ENCODE results near the gene DLK2.
"Not testable (repeated sequence)": the region's sequence is repeated elsewhere in the genome, so short reads cannot be mapped to it uniquely, and the experiment has no call there.

The DLK2 gene, protein sequence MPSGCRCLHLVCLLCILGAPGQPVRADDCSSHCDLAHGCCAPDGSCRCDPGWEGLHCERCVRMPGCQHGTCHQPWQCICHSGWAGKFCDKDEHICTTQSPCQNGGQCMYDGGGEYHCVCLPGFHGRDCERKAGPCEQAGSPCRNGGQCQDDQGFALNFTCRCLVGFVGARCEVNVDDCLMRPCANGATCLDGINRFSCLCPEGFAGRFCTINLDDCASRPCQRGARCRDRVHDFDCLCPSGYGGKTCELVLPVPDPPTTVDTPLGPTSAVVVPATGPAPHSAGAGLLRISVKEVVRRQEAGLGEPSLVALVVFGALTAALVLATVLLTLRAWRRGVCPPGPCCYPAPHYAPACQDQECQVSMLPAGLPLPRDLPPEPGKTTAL

DNA sequence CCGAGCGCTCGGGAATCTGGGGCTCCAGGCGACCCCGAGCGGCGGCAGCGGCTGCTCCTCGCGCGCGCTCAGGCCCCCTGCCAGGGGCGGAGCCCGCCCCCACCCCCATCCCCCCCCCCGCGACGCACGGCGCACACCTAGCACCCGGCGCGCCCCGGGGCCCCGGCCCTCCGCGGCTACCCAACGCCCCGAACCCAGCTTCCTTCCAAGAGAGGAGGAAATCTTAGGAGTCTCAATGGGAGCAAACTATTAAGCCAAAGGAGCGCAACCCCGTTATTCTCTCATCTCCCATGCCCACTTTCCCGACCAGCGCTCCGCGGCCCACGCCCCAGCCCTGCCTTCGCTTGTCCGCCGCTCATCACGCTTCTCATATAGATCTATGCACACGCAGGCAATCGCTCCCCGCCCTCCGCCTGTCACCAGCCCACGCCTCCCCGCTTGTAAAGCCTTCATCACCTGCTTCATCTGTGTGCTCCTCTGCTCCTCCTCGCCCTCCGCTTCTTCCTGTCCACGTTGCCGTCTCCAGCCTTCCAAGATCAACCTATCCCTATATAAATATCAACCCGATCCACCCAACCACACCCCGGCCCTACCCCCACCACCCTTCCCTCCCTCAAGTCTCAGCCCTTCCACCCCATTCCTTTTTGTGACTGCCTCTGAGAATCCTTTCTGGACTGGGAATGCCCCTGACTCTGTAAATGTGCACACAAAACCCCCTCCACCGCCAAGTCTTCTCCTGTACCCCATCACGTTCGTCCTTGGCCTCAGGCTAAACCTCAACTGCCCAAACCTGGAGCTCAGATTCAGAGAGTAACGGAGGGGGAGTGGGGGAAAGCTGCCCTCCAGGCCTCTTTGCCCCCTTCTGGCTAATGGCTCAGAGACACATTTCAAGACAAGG is at the start of gene DLK2:
DLK2 (minus strand) TSS at position 18 of the 898 bp plus-strand sequence. CDS start 723 bp downstream, outside the sequence.
- peak; percentile 45 for DNase-seq

DNA sequence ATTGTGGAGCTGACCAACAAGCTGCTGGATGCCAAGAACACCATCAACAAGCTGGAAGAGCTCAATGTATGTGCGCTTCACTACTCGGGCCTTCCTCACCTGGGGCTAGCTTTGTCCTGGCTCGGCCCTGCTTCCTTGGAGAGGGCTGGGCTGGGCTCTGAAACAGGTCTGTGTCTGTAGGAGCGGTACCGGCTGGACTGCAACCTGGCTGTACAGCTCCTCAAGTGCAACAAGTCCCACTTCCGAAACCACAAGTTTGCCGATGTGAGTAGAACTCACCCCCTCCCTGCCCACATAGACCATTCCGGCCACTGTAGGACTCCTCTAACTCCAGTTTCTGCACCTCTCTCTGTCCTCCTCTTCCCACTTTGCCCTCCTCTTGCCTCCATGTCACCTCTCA is 48.1 kb upstream of the DLK2 start:
- no peak for DNase-seq

DNA sequence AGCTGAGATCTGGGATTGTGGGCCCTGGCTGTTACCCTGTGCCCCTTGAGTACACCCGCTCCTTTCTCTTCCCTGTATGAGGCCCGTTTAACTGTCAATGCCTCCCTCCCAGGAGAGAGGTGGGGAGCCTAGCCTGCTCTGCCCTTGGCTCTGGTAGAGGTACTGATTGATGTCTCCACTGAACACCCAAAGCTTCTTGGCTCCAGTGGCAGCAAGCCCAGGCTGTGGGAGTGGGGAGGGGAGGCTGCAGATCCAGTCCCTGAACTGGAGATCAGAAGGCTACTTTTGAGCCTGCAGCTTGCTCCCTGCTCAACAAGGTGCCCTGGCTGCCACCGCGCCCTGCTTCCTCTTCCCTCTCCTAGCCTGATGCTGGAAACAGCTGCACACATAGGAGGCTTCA is 47.3 kb upstream of the DLK2 start:
- DNase-seq = no peak

DNA sequence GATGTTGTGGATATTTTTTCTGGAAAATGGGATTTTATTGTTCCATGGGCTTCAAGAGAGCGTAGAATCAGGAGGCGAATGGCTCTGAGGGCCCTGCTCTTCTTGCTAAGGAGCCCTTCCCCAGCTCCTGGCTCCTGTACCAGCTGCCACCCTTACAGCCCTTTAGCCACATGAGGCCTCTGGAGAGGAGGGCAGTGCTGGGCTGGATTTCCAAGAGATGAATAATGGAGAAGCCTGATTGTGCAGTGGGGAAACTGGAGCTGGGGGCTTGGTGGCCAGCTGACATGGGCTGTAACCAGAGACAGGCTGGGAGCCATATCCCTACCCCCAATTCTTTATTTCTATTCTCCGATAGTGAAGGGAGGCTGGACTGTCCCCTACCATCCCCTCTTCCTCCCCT is 45.6 kb upstream of the DLK2 start:
- DNase-seq = no peak

DNA sequence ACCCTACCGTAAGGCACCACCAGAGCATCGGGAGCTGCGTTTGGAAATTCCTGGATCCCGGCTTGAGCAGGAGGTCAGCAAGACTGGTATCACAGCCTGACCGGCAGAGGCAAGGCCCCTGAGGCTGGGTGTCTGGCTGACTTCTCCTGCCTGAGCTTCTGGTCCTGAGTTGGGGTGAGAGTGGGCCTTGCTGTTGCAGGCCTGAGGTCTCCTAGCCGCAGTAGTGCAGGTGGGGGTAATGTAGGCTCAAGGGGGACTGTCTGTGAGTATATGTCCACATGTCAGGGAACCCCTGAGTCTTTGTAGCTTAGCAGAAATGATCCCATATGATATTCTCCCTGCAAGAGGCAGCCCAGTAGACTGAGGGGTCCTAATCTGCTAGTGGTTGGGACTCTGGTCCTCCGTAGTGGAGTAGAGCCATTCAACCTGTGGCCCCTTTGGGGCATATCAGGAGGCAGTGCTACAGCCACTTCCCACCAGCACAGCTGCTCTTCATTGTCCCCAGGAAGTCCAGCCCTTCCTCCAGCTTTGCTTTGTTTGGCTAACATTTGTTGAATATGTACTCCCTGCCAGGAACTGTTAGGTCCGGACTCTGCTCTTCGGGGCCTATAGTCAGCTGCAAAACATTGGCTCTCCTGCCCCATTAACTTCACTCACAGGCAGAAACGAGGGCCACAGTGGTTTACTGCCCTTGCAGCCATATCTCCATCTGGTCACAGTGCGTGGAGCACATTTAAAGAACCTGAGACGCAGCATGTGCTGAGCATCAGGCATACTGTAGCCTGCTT is 43.9 kb upstream of the DLK2 start:
- DNase-seq = no peak

DNA sequence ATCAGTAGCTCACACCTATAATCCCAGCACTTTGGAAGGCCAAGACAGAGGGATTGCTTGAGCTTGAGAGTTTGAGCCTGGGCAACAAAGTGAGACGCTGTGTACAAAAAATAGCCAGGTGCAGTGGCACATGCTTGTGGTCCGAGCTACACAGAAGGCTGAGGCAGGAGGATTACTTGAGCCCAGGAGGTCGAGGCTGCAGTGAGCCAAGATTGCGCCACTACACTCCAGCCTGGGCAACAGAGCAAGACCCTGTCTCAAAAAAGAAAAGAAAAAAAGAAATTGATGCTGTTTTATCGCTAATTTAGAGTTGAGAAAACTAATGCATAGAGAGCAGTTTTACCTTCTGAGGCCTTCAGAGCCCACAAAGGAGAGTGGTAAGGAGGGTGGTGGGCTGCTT is 42.9 kb upstream of the DLK2 start:
- DNase-seq = not testable (repeated sequence)

DNA sequence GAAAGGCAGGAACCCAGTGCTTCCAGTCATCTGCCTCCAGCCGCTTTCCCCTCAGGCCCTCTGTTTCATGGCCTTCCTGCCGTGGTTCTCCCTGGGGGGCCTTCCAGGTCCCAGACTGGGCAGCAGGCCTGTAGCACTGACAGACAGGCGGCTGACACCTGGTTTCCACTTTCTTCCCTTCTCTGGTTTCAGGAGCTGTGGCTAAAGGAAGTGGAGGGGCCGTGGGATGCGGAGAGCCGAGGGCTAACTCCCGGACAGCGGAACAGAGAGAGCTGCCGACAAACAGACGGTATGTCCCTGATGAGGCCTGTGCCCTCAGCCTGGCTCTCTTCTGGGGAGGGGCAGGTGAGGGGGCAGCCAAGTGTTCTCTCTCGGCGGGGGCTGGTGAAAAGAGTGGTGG is 42.3 kb upstream of the DLK2 start:
- no peak for DNase-seq

DNA sequence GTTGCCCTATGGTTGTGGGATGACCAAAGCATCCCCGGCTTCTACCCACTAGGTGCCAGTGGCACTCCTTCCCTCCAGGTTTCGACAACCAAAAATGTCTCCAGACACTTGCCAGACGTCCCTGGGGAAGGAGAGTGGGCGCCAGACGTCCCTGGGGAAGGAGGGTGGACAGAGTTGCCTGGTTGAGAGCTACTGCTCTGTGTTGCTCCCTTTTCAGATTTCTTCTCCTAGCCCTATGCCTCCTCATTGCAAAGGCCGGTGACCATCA is 41.7 kb upstream of the DLK2 start:
- DNase-seq = no peak

DNA sequence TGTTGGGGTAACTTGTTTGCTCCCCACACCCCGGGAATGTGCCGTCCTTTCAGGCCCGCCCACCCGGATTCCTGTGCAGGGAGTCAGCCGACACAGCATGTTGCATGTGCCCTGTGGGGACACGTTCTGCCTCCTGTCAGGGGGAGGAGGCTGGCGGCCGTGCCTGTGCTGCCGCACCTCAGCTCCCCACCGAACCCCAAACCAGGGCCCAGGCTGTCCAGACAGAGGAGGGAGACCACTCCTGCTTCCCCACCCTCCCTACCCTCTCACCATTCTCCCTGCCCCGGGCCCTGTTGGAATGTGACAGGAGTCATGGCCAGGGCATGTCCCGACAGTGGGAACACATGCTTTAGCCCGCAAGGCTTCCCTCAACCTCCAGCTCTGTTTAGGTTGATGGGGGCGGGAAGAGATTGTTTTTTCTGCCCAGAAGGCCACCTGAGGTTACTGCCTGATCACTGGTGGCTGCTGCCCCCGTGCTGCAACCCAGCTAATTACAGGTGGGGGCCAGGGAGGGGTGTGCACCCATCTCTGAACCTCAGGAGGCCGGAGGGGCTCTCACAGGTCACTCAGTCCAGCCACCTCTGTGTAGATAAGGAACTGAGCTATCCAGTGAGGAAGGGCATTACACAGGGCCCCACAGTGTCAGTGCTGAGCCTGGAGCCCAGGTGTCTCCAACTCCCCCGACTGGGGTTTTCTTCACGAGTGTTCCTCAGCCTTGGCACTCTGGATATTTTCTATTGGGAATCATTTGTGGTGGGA is 41.2 kb upstream of the DLK2 start:
- DNase-seq = peak; percentile 87

DNA sequence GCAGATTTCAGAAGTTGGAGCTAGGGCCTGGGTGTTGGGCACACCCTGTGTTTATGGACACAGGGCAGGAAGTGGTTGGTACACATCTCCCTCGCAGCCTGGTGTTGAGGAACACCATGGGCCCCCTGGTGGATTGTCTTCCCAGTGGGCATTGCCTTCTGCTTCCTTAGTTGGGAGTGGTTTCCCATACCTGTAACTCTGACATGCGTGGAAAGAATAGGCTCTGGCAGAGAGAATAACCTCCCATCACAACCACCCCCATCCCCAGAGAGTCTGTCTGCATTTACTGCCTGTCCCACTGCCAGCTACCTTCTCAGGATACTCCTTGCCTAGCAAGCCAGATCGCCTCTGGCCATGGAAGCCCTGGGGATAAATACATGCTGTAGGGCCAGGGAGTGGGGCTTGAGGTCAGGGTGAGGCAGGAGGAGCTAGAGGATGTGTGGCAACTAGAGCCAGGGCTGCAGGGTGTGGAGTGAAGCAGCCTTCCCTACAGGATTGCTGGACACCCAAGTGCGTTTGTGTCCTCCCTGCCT is 40.1 kb upstream of the DLK2 start:
- DNase-seq = peak; percentile 77

DNA sequence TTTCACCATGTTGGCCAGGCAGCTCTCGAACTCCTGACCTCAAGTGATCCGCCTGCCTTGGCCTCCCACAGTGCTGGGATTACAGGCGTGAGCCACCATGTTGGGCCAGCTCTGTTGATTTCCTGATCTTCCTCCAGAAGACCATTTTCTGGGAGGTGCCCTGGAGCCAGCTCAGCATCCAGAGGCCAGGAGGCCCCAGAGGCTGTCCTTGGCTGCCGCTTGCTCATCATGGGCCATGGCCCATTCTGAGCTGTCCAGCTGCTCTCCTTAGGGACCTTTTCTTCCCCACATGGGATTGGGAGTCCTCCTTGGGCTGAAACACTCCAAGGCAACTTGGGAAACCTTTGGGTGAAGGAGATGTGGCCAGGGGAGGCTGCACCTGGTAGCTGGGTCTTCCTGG is 39.4 kb upstream of the DLK2 start:
- no peak for DNase-seq

DNA sequence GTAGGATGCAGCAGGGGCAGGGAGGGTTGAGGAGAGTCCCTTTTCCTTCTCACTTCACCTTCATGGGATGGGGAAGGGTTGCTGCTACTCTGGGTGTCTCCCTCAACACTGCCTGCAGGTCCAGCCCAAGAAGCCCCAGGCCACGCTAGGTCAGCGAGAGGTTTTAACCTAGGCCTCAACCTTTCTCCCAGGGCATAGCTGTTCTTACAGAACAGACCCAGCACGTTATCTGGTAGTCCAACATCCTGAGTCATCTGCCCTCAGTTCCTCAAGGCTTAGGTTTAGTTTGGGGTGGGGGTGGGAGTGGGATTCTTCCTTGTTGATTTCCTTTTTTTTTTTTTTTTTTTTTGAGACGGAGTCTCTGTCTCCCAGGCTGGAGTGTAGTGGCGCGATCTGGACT is 39.0 kb upstream of the DLK2 start:
- no peak for DNase-seq

DNA sequence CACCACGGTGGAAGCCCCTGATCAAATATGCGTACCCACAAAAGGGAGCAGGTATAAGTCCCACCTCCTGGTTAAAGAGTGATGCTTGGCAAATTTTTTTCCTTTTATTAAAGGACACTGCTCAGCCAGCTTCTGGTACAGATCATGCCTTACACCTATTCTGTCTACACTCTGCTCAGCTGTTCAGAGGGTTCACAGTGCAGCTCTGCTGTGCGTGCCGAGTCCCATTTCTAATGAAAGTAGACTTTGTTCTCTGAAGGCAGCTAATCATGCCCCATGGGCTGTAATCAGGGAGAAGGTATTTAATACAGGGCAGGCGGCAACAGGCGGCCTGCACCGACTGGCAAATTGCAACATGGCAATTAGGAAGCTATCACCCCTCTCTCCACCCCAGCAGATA is 38.5 kb upstream of the DLK2 start:
- no peak for DNase-seq

DNA sequence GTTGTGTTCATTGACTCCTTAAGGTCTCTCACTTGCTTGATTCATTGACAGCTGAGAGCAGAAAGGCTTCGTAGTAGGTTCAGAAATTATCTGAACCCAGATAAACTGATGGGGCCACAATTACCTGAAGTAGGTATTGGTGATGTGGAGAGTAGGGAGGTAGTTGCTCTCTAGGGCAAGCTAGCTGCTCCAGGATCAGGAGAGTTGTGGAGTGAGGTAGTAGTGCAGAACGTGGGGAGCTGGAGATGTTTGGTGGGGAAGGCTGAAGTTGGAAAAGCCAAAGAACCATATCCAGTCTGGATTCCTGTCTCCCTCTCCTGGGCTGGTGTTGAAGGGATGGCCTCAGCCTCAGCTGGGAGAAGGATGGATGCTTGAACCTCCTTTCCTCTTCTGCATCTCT is 37.9 kb upstream of the DLK2 start:
- no peak for DNase-seq

DNA sequence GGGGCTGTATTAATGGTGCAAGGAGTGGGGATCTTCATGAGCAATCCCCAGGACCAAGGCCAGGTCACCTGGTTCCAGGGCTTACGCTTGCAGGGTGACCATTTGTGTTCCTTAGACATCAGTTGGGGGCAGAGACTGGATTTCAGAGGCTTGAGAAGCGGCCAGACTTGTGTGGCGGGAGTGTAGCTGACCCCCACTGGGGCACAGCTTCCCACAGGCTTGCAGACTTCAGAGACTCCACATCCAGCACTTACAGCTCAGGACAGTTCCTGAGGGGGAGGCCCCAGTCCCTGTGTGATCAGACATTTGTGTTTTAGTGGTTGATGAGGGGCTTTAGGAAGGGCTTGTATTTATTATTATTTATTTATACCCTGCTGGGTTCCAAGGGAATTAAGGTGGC is 37.3 kb upstream of the DLK2 start:
- DNase-seq = peak; percentile 49

DNA sequence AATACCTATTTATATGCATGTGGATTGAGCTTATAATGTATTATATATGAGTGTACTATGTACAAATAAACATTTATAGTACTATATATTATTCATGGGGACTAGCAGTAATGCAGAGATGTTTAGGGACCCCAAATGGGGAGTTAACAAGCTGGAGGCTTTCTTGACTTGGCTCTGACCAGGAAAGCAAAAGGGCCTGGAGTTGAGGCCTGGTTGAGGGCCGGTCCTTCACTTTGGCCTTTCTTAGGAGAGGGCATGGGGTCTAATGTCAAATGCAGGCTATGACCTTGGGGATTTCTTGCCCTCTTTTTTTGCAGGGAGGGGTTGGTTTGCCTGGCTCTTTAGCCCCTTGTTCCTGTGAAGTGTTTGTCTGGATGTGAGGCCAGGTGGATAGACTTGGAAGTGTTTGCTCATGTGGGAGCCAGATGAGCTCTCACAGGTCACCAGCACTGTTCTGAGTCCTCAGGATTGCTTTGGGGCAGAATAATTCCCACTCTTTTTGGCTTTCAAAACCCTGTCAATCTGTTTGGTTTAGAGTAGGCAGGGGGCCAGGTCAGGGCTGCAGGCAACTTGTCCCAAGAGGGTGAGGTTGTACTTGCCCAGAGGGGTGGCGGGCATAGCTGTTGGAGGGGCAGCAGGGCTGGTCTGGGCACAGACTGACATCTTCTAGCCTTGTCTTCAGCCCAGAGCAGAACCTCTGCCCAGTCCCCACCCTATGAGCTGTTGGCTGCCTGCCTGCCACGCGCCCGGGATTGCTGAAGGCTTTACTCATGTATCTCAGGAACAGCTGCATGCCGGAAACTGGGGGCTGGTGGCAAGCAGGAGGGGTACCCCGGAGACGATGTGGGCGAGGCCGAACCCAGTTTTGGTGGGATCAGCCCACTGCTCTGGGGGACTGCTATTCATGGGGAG is 36.7 kb upstream of the DLK2 start:
- DNase-seq = peak; percentile 89

DNA sequence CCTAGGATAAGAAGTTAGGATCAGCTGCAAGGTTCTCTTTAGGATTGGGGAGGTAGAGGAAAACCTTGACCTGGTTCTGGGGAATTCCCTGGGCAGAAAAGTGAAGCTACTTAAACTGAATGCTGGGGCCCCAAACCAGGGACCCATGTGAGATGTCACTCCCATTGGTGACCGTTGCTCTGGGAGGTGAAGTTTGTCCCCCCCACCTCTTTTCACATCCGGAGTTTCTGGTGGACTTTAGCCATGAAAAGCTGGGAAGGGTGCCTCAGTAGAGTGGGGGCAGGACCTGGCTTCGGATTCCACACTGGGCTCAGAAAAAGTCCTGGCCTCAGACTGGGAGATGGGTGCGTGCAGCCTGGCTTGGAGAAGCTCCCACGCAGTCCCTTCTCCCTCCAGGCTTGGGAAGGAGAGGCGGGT is 35.2 kb upstream of the DLK2 start:
- no peak for DNase-seq

DNA sequence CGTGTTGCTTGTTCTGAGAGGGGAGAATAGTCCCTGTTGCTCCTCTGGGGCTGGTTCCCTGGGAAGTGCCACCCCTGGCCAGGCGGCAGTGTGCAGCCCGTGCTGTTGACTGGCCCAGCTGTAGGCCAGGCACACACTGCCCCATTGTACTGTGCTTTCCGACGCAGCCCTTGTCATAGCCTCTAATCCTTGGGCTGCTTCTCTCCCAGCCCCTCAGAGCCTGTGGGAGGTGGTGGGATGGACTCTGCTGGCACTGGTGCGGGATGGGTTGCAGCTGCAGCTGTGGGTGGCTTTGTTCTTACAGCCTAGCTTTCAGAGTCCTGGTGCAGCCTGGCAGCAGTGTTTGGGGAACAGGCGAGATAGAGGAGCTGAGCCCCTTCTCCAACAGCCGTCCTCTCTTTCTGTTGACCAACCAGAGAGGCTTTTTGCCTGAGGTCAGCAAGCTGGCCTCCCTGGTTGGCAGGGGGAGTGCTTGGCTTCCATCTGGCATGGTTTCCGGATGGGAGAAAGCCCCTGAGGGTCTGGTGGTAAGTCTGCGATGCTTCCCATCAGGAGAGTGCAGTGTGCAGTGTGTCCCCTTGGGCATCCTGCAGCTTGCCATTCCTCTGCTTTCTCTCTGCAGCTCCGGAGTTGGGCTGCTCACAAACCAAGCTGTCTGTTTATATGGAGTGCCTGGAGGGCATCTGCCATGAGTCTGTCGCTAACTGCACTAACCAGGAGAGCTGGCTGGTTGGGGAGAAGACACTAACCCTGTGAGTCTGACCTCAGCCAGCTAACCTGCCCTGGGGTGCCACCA is 34.1 kb upstream of the DLK2 start:
- DNase-seq = no peak

DNA sequence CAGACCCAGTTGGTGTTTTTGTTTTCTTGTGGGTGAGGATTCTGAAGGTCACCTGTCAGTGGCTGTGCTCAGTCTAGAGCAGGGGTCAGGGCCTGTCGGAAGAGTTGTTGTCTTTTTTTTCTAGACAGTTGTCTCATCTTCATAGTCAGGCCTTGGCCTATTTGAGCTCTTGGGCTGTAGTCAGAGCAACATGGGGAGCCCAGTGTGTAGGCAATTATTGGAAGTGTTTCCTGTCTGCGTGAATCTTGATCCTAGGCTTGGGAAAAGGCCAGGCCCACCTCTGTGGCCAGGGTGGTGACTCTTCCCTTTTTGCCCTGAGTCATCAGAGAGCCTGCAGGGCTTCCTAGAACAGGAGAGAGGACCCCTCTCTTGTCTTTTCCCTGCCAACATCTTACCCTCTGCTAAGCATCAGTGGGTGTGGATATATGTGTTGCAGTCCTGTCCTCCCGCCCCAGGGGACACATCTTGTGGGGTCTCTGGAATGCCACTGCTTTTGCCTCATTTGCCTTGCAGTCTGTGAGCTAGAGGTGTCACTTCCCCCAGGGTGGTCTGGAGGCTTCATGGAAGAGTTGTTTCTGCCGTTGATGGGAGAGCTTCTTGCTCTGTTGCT is 33.4 kb upstream of the DLK2 start:
- DNase-seq = peak; percentile 73

DNA sequence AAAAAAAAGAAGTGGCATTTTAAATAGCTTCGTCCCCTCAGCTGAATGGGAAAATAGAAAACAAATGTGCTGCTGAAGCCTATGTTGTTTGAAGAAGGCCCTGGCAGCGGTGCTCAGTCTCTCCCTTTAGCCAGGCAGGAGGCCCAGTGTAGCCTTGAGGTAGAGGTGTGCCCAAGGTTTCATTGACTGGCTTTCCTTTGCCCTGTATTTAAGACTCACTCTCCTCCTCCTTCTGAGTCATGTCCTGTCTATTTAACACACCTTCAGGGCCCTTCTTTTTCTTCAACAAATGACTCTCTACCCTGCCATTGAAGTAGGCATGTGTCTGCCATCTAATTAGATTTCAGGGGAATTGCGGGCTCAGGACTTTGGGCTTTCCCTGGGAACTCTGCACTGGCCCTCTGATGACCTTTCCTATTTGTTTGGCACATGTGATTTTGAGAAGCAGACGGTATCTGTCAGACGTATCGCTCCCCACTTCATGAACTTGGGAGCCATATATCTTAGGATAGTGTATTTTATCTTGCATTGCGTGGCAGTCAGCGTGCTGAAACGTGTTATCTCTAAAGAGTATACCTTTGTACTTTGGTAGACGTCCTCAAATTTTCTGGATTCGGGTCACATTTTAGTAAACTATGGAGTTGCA is 26.4 kb upstream of the DLK2 start:
- DNase-seq = no peak

Measured in EL (cell line).